ENCODE results near the gene LSM12.
"Not testable (repeated sequence)": the region's sequence is repeated elsewhere in the genome, so short reads cannot be mapped to it uniquely, and the experiment has no call there.

The LSM12 gene

GRCh38 chr17:44007346-44008204 is 58.9 kb downstream of the LSM12 start:
- DNase-seq (ENCODE audit: low read depth): no peak

- peak; percentile 96 for DNase-seq (ENCODE audit: low read depth)
These were observed 59.7 kb downstream of the LSM12 start for GRCh38 chr17:44006598-44007345.

GRCh38 chr17:44006272-44006597 is 60.2 kb downstream of the LSM12 start:
- DNase-seq (ENCODE audit: low read depth): no peak

GRCh38 chr17:44005527-44006271 is 60.8 kb downstream of the LSM12 start:
- peak; percentile 15 for DNase-seq (ENCODE audit: low read depth)

- DNase-seq (ENCODE audit: low read depth): no peak
These were observed 61.5 kb downstream of the LSM12 start for GRCh38 chr17:44004761-44005526.

GRCh38 chr17:44004077-44004760 is 62.3 kb downstream of the LSM12 start, which contains the start of gene NAGS:
Gene NAGS, plus strand, starts transcription at chr17:44004622. Its CDS starts 42 bp downstream, at chr17:44004664.
- no peak for DNase-seq (ENCODE audit: low read depth)

- DNase-seq (ENCODE audit: low read depth): no peak
These were observed 64.2 kb downstream of the LSM12 start for GRCh38 chr17:44002141-44002848.

- DNase-seq (ENCODE audit: low read depth): no peak
These were observed 65.0 kb downstream of the LSM12 start for GRCh38 chr17:44001461-44001920.

- DNase-seq (ENCODE audit: low read depth): no peak
These were observed 65.5 kb downstream of the LSM12 start for GRCh38 chr17:44000871-44001460.

GRCh38 chr17:44000141-44000860 is 66.2 kb downstream of the LSM12 start:
- no peak for DNase-seq (ENCODE audit: low read depth)

- no peak for DNase-seq (ENCODE audit: low read depth)
These were observed 67.4 kb downstream of the LSM12 start for GRCh38 chr17:43999024-43999423.

- no peak for DNase-seq (ENCODE audit: low read depth)
These were observed 67.9 kb downstream of the LSM12 start for GRCh38 chr17:43998552-43998951.

GRCh38 chr17:43997180-43997579 is 69.3 kb downstream of the LSM12 start:
- not testable (repeated sequence) for DNase-seq (ENCODE audit: low read depth)

- DNase-seq (ENCODE audit: low read depth): no peak
These were observed 71.4 kb downstream of the LSM12 start for GRCh38 chr17:43995150-43995471.

- DNase-seq (ENCODE audit: low read depth): peak; percentile 47
These were observed 72.0 kb downstream of the LSM12 start for GRCh38 chr17:43994272-43995149.

GRCh38 chr17:43992641-43993040 is 73.8 kb downstream of the LSM12 start:
- DNase-seq (ENCODE audit: low read depth): no peak

- DNase-seq (ENCODE audit: low read depth): no peak
These were observed 78.2 kb downstream of the LSM12 start for GRCh38 chr17:43988301-43988700.

Data from activated T-helper 1 cell treated with Interleukin-2 at 50 U/mL for 16 hours (primary cell).